HG02852 (cell line): ENCODE data around the gene UBR7.
"Not testable (repeated sequence)": the region's sequence is repeated elsewhere in the genome, so short reads cannot be mapped to it uniquely, and the experiment has no call there.

Source experiments
- ATAC-seq: cut with Tn5 transposase; IDR thresholded peaks from one replicate; pipeline ENCODE4 v1.9.1; 2021; ENCODE audit warnings: mild to moderate bottlenecking, moderate library complexity; ENCODE audit not compliant: unreplicated experiment

Gene UBR7, protein sequence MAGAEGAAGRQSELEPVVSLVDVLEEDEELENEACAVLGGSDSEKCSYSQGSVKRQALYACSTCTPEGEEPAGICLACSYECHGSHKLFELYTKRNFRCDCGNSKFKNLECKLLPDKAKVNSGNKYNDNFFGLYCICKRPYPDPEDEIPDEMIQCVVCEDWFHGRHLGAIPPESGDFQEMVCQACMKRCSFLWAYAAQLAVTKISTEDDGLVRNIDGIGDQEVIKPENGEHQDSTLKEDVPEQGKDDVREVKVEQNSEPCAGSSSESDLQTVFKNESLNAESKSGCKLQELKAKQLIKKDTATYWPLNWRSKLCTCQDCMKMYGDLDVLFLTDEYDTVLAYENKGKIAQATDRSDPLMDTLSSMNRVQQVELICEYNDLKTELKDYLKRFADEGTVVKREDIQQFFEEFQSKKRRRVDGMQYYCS

DNA sequence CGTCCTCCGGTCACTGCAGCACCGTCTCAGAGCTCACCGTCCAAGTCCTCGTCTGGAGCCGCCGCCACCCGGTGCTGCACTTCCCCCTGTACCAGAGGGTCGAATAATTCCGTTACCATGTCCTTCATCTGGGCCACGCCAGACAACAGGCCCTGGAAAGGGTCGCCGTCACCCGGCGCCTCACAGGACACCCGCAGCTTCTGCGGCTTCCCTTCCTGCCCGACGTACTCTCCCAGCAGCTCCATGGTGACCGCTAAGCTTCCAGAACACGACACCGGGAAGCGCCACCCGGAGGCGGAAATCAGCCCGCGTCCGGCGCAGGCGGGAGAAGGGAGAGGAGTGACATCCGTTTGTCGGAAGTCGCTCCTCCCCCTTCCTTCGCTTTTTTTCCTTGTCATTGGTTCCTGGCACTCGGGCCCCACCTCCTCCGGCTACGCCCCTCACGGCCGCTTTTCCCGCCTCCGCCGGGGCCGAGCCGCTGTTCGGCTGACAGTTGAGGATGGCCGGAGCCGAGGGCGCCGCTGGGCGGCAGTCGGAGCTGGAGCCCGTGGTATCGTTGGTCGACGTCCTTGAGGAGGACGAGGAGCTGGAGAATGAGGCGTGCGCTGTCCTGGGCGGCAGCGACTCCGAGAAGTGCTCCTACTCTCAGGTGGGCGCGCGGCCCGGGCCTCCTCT lies at the start of gene UBR7, which contains the start of gene GON7:
Gene UBR7 (plus strand): TSS at position 464 of the 675 bp plus-strand sequence. CDS start 36 bp downstream, at position 500.
Gene GON7 (minus strand): TSS at position 273 of the 675 bp plus-strand sequence. CDS start 28 bp downstream, at position 245.
- ATAC-seq = peak; percentile 77

DNA sequence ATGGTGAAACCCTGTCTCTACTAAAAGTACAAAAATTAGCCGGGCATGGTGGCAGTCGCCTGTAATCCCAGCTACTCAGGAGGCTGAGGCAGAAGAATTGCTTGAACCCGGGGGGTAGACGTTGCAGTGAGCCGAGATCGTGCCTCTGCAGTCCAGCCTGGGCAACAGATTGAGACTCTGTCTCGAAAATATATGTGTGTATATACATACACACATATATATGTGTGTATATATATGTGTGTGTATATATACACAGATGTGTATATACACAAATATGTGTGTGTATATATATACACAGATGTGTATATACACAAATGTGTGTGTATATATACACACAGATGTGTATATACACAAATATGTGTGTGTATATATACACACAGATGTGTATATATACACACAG lies 48.7 kb upstream of the UBR7 start:
- not testable (repeated sequence) for ATAC-seq

DNA sequence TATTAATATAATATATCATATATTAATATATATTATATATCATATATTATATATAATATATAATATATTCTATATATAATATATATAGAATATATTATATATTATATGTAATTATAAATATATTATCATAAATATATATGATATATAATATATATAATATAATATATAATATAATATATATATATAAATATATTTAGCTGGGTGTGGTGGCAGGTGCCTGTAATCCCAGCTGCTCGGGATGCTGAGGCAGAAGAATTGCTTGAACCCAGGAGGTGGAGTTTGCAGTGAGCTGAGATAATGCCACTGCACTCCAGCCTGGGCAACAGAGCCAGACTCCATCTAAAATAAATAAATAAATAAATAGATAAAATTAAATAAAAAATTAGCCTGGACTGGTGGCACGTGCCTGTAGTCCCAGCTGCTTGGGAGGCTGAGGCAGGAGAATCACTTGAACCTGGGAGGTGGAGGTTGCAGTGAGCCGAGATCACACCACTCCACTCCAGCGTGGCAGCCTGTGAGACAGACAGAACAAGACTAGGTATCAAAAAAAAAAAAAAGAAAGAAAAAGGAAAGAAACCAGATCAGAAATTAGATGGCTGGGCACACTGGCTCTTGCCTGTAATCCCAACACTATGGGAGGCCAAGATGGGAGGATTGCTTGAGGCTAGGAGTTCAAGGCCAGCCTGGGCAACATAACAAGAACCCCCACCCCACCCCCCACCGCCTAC lies 47.3 kb upstream of the UBR7 start:
- not testable (repeated sequence) for ATAC-seq

DNA sequence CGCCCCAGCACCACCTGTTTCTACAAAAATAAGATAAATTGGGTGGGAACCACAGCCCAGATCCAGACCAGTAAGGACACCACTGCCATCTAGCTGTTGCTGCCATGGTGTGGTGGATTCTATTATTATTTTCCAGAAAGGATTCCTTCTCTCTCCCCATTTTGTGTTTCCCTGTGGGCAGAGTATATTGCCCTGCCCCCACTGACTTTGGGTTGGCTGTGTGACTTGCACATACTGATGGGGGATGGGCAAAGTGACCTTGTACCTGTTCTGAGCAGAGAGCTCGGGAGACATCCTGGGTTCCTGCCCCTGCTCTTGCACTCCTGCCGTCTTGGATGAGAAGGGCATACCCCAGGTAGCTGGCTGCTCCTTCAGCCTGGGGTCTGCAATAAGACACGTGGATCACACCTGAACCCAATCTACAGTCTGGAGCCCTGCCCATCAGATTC lies 46.7 kb upstream of the UBR7 start:
- ATAC-seq = no peak

DNA sequence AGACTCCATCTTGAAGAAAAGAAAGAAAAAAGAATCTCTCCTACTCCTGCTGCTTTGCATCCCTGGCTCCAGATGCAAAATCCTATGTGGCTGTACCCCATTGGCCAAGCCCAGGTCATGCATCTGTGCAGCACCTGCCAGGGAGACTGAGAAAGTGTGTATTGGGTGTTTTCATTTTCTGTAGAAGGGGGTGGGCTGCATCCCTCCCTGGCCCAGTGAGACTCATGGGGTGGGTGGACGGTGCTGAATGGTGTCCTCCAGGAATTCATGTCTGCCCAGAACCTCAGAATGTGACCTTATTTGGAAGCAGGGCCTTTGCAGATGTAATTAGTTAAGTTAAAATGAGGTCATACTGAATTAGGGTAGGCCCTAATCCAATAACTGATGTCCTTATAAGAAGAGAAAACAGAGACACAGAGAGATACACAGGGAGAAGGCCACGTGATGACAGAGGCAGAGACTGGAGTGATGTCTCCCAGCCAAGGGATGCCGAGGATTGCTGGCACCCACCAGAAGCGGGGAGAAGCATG lies 45.6 kb upstream of the UBR7 start:
- ATAC-seq = no peak

DNA sequence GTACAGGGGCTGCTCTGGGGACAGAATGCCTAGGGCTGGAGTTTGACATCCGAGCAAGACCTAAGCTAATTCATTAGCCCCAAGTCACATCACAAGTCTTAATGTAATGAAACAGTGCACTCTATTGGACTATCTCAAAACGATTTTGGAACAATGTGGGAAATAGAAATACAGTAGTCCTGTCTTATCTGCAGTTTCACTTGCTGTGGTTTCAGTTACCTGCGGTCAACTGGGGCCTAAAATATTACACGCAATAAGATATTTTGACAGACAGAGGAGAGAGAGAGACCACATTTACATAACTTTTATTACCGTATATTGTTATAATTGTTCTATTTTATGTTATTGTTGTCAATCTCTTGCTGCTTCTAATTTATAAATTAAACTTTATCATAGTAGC lies 43.5 kb upstream of the UBR7 start:
- no peak for ATAC-seq

DNA sequence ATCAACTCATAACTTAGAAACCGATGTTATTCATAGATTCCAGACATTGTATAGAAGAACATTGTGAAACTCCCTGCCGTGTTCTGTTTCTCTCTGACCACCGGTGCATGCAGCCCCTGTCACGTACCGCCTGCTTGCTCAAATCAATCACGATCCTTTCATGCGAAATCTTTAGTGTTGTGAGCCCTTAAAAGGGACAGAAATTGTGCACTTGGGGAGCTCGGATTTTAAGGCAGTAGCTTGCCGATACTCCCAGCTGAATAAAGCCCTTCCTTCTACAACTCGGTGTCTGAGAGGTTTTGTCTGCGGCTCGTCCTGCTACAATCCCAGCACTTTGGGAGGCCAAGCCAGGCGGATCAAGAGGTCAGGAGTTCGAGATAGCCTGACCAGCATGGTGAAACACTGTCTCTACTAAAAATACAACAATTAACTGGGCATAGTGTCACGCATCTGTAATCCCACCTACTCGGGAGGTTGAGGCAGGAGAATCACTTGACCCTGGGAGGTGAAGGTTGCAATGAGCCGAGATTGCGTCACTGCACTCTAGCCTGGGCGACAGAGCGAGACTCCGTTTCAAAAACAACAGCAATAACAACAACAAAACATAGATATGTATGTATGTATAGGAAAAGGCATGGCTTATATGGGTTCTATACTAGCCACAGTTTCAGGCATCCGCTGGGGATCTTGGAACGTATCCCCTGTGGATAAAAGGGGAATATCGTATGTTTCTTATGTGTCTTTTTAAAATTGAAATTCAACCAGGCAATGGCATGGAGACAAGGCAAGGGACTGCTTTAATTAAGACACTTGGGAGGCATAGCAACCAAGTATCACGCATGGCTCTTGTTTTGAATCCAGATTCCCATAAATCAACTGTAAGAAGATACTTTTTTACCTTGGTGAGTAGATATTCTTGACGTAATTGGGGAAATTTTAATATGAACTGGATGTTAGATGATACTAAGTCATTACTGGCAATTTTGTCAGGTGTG lies 41.5 kb upstream of the UBR7 start:
- ATAC-seq = not testable (repeated sequence)

DNA sequence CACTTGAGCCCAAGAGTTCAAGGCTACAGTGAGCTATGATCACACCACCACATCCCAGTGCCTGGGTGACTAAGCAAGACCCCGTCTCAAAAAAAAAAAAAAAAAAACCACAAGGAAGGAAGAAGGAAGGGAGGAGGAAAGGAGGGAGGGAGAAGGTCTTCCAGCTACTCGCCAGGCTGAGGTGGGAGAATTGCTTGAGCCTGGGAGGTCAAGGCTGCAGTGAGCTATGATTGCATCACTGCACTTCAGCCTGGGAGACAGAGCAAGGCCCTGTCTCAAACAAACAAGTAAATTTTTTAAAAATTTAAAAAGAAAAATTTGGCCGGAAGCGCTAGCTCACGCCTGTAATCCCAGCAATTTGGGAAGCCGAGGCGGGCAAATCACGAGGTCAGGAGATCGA lies 38.4 kb upstream of the UBR7 start:
- ATAC-seq = not testable (repeated sequence)

DNA sequence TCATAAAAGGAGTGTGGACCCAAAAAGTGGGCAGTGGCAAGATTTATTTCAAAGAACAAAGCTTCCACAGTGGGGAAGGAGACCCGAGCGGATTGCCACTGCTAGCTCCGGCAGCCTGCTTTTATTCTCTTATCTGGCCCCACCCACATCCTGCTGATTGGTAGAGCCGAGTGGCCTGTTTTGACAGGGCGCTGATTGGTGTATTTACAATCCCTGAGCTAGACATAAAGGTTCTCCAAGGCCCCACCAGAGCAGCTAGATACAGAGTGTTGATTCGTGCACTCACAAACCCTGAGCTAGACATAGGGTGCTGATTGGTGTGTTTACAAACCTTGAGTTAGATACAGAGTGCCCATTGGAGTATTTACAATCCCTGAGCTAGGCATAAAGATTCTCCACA lies 37.4 kb upstream of the UBR7 start:
- not testable (repeated sequence) for ATAC-seq

DNA sequence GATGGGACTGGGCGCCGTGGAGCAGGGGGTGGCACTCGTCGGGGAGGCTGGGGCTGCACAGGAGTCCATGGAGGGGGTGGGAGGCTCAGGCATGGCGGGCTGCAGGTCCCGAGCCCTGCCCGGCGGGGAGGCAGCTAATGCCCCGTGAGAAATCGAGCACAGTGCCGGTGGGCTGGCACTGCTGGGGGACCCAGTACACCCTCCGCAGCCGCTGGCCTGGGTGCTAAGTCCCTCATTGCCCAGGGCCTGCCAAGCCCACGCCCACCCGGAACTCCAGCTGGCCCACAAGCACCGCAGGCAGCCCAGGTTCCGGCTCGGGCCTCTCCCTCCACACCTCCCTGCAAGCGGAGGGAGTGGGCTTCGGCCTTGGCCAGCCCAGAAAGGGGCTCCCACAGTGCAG lies 36.9 kb upstream of the UBR7 start:
- ATAC-seq = not testable (repeated sequence)

DNA sequence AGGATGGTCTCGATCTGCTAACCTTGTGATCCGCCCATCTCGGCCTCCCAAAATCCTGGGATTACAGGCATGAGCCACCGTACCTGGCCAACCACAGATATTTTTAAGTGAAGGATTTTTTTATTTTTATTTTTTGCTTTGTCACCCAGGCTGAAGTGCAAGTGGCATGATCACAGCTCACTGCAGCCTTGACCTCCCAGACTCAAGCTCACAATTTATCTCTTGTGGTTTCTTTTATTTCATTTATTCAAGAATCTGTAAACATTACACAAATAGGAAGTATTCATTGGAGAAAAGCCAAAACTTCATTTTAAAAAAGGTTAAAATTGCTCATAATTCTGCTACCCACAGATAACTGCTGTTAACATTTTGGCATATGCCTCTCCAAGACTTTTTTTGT lies 35.7 kb upstream of the UBR7 start:
- ATAC-seq = no peak

DNA sequence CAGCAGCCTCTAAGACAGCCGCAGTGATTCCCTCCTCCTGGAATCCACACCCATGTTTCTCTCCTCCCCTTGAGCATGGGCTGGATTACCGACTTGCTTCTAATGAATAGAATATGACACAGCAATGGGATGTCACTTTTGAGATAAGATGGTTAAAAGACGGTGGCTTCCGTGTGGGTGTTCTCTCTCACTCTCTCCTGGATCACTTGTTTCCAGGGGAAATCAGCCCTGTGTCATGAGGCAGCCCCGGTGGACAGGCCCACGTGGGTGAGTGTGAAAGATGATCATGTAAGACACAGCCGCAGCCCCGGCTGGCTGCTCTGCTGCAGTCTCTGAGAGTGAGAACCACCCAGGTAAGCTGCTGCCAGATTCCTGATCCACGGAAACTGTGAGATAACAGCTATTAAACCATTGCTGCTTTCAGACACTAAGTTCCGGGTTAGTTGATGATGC lies 33.1 kb upstream of the UBR7 start:
- ATAC-seq = no peak

DNA sequence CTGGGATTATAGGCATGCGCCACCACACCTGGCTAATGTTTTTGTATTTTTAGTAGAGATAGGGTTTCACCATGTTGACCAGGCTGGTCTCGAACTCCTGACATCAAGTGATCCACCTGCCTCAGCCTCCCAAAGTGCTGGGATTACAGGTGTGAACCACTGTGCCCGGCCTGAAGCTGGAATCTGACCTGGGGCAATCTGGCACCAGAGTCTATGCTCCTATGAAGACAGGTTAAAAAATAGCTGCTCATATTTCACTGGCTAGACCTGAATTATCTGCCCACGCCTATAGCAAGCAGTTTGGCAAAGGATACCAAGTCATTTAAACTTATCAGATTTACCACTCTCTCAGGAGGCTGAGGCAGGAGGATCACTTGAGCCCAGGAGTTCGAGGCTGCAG lies 32.3 kb upstream of the UBR7 start:
- not testable (repeated sequence) for ATAC-seq

DNA sequence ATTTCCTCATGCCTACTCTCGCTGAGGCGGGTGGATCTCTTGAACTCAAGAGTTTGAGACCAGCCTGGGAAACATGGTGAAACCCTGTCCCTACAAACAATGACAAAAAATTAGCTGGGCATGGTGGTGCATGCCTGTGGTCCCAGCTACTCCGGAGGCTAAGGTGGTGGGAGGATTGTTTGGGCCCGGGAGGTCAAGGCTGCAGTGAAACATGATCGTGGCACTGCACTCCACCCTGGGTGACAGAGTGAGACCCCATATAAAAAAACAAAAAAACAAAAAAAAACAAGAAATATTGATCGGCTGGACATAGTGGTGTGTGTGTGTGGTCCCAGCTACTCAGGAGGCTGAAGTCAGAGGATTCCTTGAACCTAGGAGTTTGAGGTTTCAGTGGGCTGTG lies 31.6 kb upstream of the UBR7 start:
- ATAC-seq = no peak

DNA sequence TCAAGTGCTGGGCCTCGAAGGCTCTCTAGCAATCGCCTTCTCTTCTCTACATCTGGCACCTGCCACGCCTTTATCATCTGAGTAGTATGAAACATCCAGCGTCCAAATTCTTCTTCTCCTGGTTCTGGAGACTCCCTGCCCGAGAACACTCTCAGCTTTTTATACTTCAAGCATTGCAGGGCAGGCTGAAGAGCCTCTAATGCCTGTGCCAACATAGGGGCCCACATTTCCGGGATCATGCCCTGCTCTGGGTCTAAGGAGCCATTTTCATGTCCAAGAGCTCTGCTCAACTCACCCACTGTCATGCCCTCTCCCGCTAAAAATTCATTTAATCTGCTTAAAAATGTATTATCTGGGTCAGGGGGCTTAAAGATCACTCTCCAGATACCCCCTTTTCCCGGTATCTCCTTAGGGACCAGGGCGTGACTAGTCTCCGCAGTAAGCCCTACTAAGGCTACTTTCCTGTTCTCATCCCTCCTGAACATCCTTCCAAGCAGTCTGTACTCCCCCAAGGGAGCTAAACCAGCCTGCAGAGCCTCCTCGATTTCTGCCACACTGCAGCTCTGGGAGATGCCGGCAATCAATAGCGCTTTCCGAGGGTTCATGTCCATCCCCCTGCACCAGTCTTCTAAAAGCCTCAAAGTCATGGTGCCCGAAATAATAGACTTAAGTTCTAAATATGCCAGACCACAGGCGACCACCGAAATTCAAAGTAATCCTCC lies 23.3 kb upstream of the UBR7 start:
- ATAC-seq = no peak

DNA sequence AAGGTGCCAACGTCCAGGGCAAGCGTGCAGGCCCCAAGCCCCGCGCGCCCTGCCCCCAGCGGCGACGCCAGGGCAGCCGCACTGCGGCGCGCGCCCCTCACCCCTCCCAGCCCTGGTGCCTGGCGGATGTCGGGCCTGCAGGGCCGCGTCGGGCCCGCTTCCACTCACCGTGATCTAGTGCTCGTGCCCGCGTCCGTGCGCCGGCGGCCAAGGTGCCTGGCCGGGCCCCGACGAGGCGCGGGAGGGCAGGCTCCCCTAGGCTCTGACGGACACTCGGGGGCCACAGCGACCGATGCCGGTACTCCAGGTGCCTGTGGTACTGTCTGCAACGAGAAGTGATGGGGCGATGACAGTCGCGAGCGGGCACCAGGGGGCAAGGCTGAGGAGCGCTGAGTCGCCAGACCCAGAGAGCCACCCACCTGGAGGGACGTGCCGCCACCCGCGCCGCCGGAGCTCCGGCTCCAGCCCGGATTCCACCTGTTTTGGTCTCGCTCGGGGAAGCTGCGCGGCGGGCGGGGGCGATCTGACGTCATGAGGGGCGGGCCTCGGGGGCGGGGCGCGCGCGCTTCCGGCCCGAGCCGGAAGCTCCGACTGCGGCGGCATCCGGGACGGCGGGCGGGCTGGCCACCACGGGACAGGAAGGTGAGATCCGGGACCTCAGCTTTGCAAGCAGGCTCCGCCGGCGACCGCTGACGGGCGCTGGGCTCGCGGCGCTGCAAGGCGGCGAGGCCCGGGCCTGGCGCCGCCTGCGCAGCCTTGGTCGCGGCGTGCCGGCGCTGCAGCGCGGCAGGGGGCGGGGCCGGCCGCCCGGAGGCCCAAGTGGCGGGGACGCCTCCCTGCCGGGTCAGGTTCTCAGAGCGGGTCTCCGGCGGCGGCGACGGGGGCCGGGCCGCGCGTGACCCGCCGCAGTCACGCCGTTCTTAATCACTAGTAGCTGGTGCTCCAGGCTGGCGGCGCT lies 22.4 kb upstream of the UBR7 start, which contains the start of the genes LYSET and MOAP1:
Gene LYSET (plus strand): TSS at position 927 of the 958 bp plus-strand sequence. CDS start 89 bp downstream, outside the sequence.
Gene MOAP1 (minus strand): TSS at position 507 of the 958 bp plus-strand sequence. CDS start 655 bp downstream, outside the sequence.
- ATAC-seq = peak; percentile 81

DNA sequence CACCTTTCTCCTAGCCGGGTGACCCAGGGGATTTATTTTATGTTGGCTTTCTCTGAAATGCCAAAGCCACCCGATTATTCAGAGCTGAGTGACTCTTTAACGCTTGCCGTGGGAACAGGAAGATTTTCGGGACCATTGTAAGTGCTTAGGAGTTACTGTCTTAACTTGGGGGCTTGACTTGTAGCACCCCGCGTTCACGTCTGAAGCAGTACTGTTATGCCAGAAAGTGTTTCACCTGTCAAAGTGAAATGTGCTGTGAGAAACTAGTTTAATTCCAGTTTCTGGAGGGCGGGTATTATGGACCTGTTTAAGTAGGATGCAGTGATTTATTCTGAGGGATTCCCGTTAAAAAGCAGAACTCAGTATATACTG lies 21.7 kb upstream of the UBR7 start:
- ATAC-seq = peak; percentile 15

DNA sequence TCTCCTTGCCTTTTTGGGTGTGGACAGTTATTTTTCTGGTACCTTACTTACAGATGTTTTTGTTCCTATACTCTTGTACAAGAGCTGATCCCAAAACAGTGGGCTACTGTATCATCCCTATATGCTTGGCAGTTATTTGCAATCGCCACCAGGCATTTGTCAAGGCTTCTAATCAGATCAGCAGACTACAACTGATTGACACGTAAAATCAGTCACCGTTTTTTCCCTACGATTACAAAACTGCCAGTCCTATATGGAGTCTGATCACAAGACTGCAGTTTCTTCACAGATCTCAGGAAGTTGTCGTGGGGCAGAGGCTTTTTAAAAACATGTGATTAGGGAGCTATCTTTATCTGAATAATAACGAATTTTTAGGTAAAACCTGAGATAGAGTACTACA lies 20.6 kb upstream of the UBR7 start:
- no peak for ATAC-seq
